Dendritic cell treated with granulocyte-macrophage colony-stimulating factor and Interleukin-4, amounts not matched to agents 40 ng/mL and 50 ng/mL, for 4 days (primary cell): ENCODE measurements around the gene CELA3B.
"Not testable (repeated sequence)": the region's sequence is repeated elsewhere in the genome, so short reads cannot be mapped to it uniquely, and the experiment has no call there.

Experiments used
- H3K27ac Mint-ChIP-seq: one replicate; pipeline ENCODE4 v1.8.0; 2022; ENCODE audit warnings: mild to moderate bottlenecking, mixed read lengths
- H3K27me3 Mint-ChIP-seq: one replicate; pipeline ENCODE4 v1.8.0; 2022; ENCODE audit warnings: mild to moderate bottlenecking, mixed read lengths
- H3K36me3 Mint-ChIP-seq: one replicate; pipeline ENCODE4 v1.8.0; 2022; ENCODE audit warnings: low read depth, mixed read lengths
- H3K4me1 Mint-ChIP-seq: one replicate; pipeline ENCODE4 v1.8.0; 2022; ENCODE audit warnings: low read depth, mixed read lengths
- H3K4me3 Mint-ChIP-seq: one replicate; pipeline ENCODE4 v1.8.0; 2022; ENCODE audit warnings: mild to moderate bottlenecking, moderate library complexity, mixed read lengths
- H3K9me3 Mint-ChIP-seq: one replicate; pipeline ENCODE4 v1.8.0; 2022; ENCODE audit warnings: mixed read lengths
- intact Hi-C: fragments of 100-400 bp; cut with micrococcal nuclease; formaldehyde crosslinking; loops from one replicate; pipeline ENCODE4 v1.15.0; 2022

Gene CELA3B

GRCh38 chr1:22025368-22026155, 48.7 kb downstream of the CELA3B start:
- Mint-ChIP-seq H3K27ac (peak overlapping the region; percentile 99), H3K4me1 (peaks cover 49% of the 10 kb centered on the region), H3K9me3 (no peaks in the 10 kb centered on the region), H3K36me3 (peaks cover 22% of the 10 kb centered on the region), H3K4me3 (peak overlapping the region; percentile 97), H3K27me3 (no peaks in the 10 kb centered on the region)
- intact Hi-C loops: loop anchor here (2.0 kb wide), 1 partner anchor 27 kb away; the partner anchor contains the start of gene CDC42

- peaks cover 61% of the 10 kb centered on the region for H3K4me1 Mint-ChIP-seq
- no peak overlapping the region for H3K4me3 Mint-ChIP-seq
- peaks cover 22% of the 10 kb centered on the region for H3K36me3 Mint-ChIP-seq
Measured at GRCh38 chr1:22026924-22027289, 50.1 kb downstream of the CELA3B start.

GRCh38 chr1:22030057-22030456, 53.2 kb downstream of the CELA3B start:
- peaks cover 44% of the 10 kb centered on the region for H3K4me1 Mint-ChIP-seq
- peak overlapping the region; percentile 92 for H3K27ac Mint-ChIP-seq
- no peak overlapping the region for H3K4me3 Mint-ChIP-seq
- H3K9me3 Mint-ChIP-seq: no peaks in the 10 kb centered on the region
- no peaks in the 10 kb centered on the region for H3K27me3 Mint-ChIP-seq
- peaks cover 18% of the 10 kb centered on the region for H3K36me3 Mint-ChIP-seq
- intact Hi-C loops: no loop called here

More at GRCh38 chr1:22026924-22027289, 50.1 kb downstream of the CELA3B start:
- H3K9me3 Mint-ChIP-seq: no peaks in the 10 kb centered on the region
- H3K27me3 Mint-ChIP-seq: no peaks in the 10 kb centered on the region
- H3K27ac Mint-ChIP-seq: peak overlapping the region; percentile 99
- intact Hi-C loops: no loop called here

GRCh38 chr1:22030473-22030872, 53.7 kb downstream of the CELA3B start:
- peak overlapping the region; percentile 92 for H3K27ac Mint-ChIP-seq
- peaks cover 14% of the 10 kb centered on the region for H3K36me3 Mint-ChIP-seq
- no peaks in the 10 kb centered on the region for H3K9me3 Mint-ChIP-seq
- H3K27me3 Mint-ChIP-seq: no peaks in the 10 kb centered on the region
- intact Hi-C loops: no loop called here
- no peak overlapping the region for H3K4me3 Mint-ChIP-seq
- peaks cover 43% of the 10 kb centered on the region for H3K4me1 Mint-ChIP-seq

- Mint-ChIP-seq H3K36me3 (peaks cover 6% of the 10 kb centered on the region), H3K4me1 (peaks cover 35% of the 10 kb centered on the region), H3K27ac (peak overlapping the region; percentile 92), H3K4me3 (peak overlapping the region; percentile 52), H3K9me3 (no peaks in the 10 kb centered on the region), H3K27me3 (no peaks in the 10 kb centered on the region)
- intact Hi-C loops: no loop called here
Measured at GRCh38 chr1:22031214-22031962, 54.6 kb downstream of the CELA3B start.

GRCh38 chr1:22034834-22035233, 58.0 kb downstream of the CELA3B start:
- intact Hi-C loops: loop anchor here (5.0 kb wide), 1 partner anchor 37 kb away; no protein-coding TSS in a partner anchor
- H3K36me3 Mint-ChIP-seq, H3K27ac Mint-ChIP-seq, H3K9me3 Mint-ChIP-seq, H3K4me3 Mint-ChIP-seq, H3K27me3 Mint-ChIP-seq: not testable (repeated sequence)
- H3K4me1 Mint-ChIP-seq: peaks cover 44% of the 10 kb centered on the region

GRCh38 chr1:22037520-22037919, 60.7 kb downstream of the CELA3B start:
- Mint-ChIP-seq H3K4me3 (no peak overlapping the region), H3K27me3 (no peaks in the 10 kb centered on the region)
- intact Hi-C loops: loop anchor here (5.0 kb wide), 1 partner anchor 35 kb away; no protein-coding TSS in a partner anchor

GRCh38 chr1:22038036-22038435, 61.2 kb downstream of the CELA3B start:
- Mint-ChIP-seq H3K4me1 (peaks cover 38% of the 10 kb centered on the region), H3K4me3 (no peak overlapping the region), H3K36me3 (no peaks in the 10 kb centered on the region), H3K9me3 (no peaks in the 10 kb centered on the region), H3K27me3 (no peaks in the 10 kb centered on the region), H3K27ac (peak overlapping the region; percentile 86)
- intact Hi-C loops: loop anchor here (5.0 kb wide), 1 partner anchor 34 kb away; no protein-coding TSS in a partner anchor

More at GRCh38 chr1:22037520-22037919, 60.7 kb downstream of the CELA3B start:
- Mint-ChIP-seq H3K9me3 (no peaks in the 10 kb centered on the region), H3K27ac (peak overlapping the region; percentile 86), H3K4me1 (peaks cover 36% of the 10 kb centered on the region), H3K36me3 (no peaks in the 10 kb centered on the region)
